SH-SY5Y (cell line): ENCODE results near the gene BANK1.

Experiments used
- GATA2 ChIP-seq: IDR thresholded peaks from 2 replicates; pipeline ENCODE4 v1.6.1; 2011; ENCODE audit warnings: mild to moderate bottlenecking, low read depth, low read length
- GATA3 ChIP-seq: IDR thresholded peaks from 2 replicates; pipeline ENCODE4 v1.6.1; 2011; ENCODE audit warnings: low read depth, mild to moderate bottlenecking, low read length, moderate library complexity

- TF ChIP-seq GATA2 = no peak
- TF ChIP-seq GATA3 = no peak
These were observed 43.0 kb downstream of the BANK1 start for GRCh38 chr4:101833480-101833879.
